H54 (cell line): ENCODE results near the gene C11orf98.
A peak's percentile ranks its signal among the peaks of the same experiment; 100 is the strongest.
"Not testable (repeated sequence)": the region's sequence is repeated elsewhere in the genome, so short reads cannot be mapped to it uniquely, and the experiment has no call there.

Experiments used
- DNase-seq: peaks from one replicate; pipeline ENCODE4 v3.0.0; 2011; ENCODE audit warnings: low spot score, mixed read lengths; ENCODE audit not compliant: insufficient read length
- FAIRE-seq: peaks from 3 replicates; lab custom pipeline; 2011; peaks lifted over from hg19 to GRCh38; lab: Jason Lieb, UNC
- POLR2A ChIP-seq: IDR thresholded peaks from 2 replicates; pipeline ENCODE4 v1.6.1; 2011; ENCODE audit warnings: low read depth, mild to moderate bottlenecking, low read length

Gene C11orf98

GRCh38 chr11:62621027-62621566 is 43.9 kb downstream of the C11orf98 start:
- no peak for TF ChIP-seq POLR2A
- no peak for DNase-seq
- no peak for FAIRE-seq

GRCh38 chr11:62616957-62617356 is 48.1 kb downstream of the C11orf98 start:
- not testable (repeated sequence) for DNase-seq, FAIRE-seq

DNA sequence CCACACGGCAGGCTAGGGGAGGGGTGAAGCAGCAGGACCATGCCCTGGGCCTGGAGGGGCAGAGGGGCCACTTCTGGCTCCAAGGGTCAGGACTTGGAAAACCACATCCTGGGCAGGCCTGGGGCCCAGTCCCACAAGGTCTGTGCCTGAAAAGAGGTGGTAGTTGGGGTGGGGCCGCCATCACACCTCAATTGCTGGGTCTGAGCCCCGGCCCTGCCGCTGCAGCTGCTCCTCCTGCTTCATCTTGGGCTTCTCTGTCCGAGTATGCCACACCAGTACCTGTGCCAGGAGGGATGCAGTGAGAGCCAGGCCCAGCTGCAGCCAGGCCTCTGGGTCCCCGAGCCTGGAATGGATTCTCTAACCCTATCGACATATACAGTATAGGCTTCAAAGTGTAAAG is 49.5 kb downstream of the C11orf98 start:
- no peak for TF ChIP-seq POLR2A
- DNase-seq (no peak), FAIRE-seq (no peak)

DNA sequence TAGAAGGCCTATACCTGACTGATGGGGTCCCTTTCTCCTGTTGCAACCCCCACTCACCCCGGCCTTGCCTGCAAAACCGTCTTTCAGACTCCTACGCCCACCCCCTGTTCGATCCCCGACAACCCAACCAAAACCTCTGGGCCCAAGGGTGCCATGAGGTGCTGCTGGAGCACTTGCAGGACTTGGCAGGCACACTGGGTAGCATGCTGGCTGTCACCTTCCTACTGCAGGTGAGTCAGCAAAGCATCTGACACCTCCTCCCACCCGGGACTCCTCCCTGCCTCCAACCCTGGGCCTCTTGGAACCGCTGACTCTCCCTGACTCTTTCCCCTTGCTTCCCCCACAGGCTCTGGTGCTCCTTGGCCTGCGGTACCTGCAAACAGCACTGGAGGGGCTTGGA is 50.7 kb downstream of the C11orf98 start:
- FAIRE-seq (no peak), DNase-seq (peak; percentile 53)
- TF ChIP-seq POLR2A = no peak

GRCh38 chr11:62613291-62613778 is 51.7 kb downstream of the C11orf98 start:
- FAIRE-seq (no peak), DNase-seq (no peak)
- TF ChIP-seq POLR2A = no peak
